Tibial nerve (tissue), 4 donors: Measurements from ENCODE around the gene RASA2. TPM values are rescaled to one million over a fixed set of nuclear protein-coding genes. Genes with fewer than 3 reads are reported as not detected.

ENCODE experiments used
- DNase-seq, 2 donors: peaks; one replicate each; pipeline ENCODE4 v3.0.0-alpha.2; 2019; ENCODE audit warnings: low spot score in 2 of 2
- H3K27ac ChIP-seq, 4 donors: fragments of 200-600 bp; sonication (generic) in 3 of 4; one replicate each; pipeline ENCODE4 v1.5.1; 2017 to 2019; ENCODE audit warnings: mild to moderate bottlenecking in 1 of 4
- H3K27me3 ChIP-seq, 2 donors: fragments of 200-600 bp; sonication (generic) in 1 of 2; one replicate each; pipeline versions ENCODE4 v1.5.1 to v1.6.0; 2017 to 2019
- H3K36me3 ChIP-seq, 3 donors: fragments of 200-600 bp; sonication (generic); one replicate each; pipeline ENCODE4 v1.5.1; 2018 to 2019
- H3K4me1 ChIP-seq, 4 donors: fragments of 200-600 bp; sonication (generic) in 3 of 4; one replicate each; pipeline ENCODE4 v1.5.1; 2017 to 2019
- H3K4me3 ChIP-seq, 4 donors: fragments of 200-600 bp; sonication (generic) in 3 of 4; one replicate each; pipeline ENCODE4 v1.5.1; 2017 to 2019; ENCODE audit warnings: mild to moderate bottlenecking in 1 of 4, moderate library complexity in 1 of 4
- H3K9me3 ChIP-seq, 4 donors: fragments of 200-600 bp; sonication (generic) in 3 of 4; one replicate each; pipeline ENCODE4 v1.5.1; 2017 to 2019
- EP300 ChIP-seq, 2 donors: sonication (generic); formaldehyde crosslinking; IDR thresholded peaks; one replicate each; pipeline ENCODE4 v1.6.1; 2017; ENCODE audit warnings: antibody characterized with exemption in 2 of 2, mild to moderate bottlenecking in 1 of 2
- POLR2A ChIP-seq, 2 donors: fragments of 450-650 bp; IDR thresholded peaks; one replicate each; pipeline ENCODE4 v1.6.1; 2017; ENCODE audit warnings: antibody characterized with exemption in 2 of 2, mild to moderate bottlenecking in 2 of 2, moderate library complexity in 2 of 2
- WGBS, 2 donors: methylation state at CpG; one replicate each; pipeline ENCODE4 v1.1.5; 2018; 5-methylcytosine and 5-hydroxymethylcytosine counted together
- total RNA-seq, 4 donors: library from RNA; depleted of rRNA; stranded (reverse); fragments of >200 nt; gene quantifications; one replicate each; pipeline ENCODE4 v1.1.0, GENCODE V29; 2016
- TF ChIP-seq, protein P1 (sequence below), 5 experiments: fragments of 200-600 bp in 3 of 5; fragments of 450-650 bp in 2 of 5; sonication (generic) in 3 of 5; IDR thresholded peaks; one replicate each; pipeline ENCODE4 v1.5.1; 2016 to 2019; ENCODE audit warnings: antibody characterized with exemption in 5 of 5, mild to moderate bottlenecking in 3 of 5, moderate library complexity in 2 of 5

RASA2 gene
- total RNA-seq, 4 donors from 2014 or later: 19.6 to 46.8 (median 37.2) TPM

- no peak overlapping the region for H3K27ac ChIP-seq
- no peak overlapping the region for H3K4me3 ChIP-seq
- peaks cover 0 to 48% (median 0%) of the 10 kb centered on the region in 3 donors for H3K36me3 ChIP-seq
- H3K9me3 ChIP-seq: peaks cover 0 to 15% (median 0%) of the 10 kb centered on the region in 4 donors
- no peaks in the 10 kb centered on the region for H3K27me3 ChIP-seq
- 74 to 77% methylated on average over 2 of the region's 2 CpGs for WGBS, 2 donors
- TF ChIP-seq, protein P1, sequence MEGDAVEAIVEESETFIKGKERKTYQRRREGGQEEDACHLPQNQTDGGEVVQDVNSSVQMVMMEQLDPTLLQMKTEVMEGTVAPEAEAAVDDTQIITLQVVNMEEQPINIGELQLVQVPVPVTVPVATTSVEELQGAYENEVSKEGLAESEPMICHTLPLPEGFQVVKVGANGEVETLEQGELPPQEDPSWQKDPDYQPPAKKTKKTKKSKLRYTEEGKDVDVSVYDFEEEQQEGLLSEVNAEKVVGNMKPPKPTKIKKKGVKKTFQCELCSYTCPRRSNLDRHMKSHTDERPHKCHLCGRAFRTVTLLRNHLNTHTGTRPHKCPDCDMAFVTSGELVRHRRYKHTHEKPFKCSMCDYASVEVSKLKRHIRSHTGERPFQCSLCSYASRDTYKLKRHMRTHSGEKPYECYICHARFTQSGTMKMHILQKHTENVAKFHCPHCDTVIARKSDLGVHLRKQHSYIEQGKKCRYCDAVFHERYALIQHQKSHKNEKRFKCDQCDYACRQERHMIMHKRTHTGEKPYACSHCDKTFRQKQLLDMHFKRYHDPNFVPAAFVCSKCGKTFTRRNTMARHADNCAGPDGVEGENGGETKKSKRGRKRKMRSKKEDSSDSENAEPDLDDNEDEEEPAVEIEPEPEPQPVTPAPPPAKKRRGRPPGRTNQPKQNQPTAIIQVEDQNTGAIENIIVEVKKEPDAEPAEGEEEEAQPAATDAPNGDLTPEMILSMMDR (IDR thresholded peaks at IDR 0.05): no peak
- TF ChIP-seq POLR2A (IDR thresholded peaks at IDR 0.05): no peak
- TF ChIP-seq EP300 (IDR thresholded peaks at IDR 0.05): no peak
- no peak for DNase-seq
- H3K4me1 ChIP-seq: peaks cover 0 to 8% (median 0%) of the 10 kb centered on the region in 4 donors
Observed at GRCh38 chr3:141540531-141540930, 53.7 kb downstream of the RASA2 start.

DNA sequence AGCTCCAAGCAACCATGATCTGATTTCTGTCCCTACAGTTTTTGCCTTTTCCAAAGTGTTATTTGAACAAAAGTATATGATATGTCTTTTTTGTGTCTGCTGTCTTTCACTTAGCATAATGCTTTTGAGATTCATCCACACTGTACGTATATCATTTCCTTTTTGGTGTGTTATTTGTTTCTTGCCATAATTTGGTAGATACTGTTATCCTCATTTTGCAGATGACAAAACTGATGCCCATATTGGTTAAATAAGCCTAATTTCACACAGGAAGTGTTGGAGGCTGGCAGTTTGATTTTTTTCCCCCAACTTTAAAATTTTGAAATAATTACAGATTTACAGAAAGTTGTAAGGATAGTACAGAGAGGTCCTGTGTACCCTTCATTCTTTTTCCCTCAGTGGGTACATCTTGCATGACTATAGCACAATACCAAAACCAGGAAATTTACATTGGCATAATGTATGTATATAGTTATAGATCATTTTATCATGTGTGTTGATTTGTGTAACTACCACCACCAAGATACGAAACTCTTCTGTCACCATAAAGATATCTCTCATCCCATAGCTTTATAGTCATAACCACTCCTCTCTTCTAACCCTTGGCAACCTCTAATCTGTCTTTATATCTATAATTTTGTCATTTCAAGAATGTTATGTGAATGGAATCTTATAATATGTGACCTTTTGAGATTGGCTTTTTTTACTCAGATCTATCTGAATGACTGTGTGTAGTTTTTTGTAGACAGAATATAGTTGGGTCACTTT lies 55.6 kb downstream of the RASA2 start:
- DNase-seq: no peak
- H3K4me3 ChIP-seq: no peak overlapping the region
- peaks cover 0 to 57% (median 0%) of the 10 kb centered on the region in 3 donors for H3K36me3 ChIP-seq
- 91 to 94% methylated on average over 2 of the region's 2 CpGs for WGBS, 2 donors
- H3K27ac ChIP-seq: no peak overlapping the region
- peaks cover 0 to 26% (median 0%) of the 10 kb centered on the region in 4 donors for H3K9me3 ChIP-seq
- H3K27me3 ChIP-seq: no peaks in the 10 kb centered on the region
- peaks cover 0 to 8% (median 0%) of the 10 kb centered on the region in 4 donors for H3K4me1 ChIP-seq
- TF ChIP-seq, protein P1 (IDR thresholded peaks at IDR 0.05): no peak
- TF ChIP-seq EP300 (IDR thresholded peaks at IDR 0.05) (no peak), POLR2A (IDR thresholded peaks at IDR 0.05) (no peak)

DNA sequence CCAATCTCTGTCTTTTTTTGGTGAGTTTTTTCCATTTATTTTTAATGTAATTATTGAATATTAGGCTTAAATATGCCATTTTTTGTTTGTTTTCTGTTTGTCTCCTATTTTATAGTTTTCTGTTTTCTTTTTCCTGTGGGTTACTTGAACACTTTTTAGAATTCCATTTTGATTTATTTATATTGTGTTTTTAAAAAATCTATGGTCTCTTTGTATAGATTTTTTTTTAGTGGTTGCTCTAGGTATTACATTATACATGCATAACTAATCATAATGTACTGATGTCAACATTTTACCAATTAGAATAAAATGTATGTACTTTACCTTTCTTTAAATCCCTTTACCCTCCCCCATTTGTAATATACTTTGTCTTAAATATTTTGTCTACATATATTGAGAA lies 56.2 kb downstream of the RASA2 start:
- peaks cover 0 to 63% (median 0%) of the 10 kb centered on the region in 3 donors for H3K36me3 ChIP-seq
- H3K27ac ChIP-seq: no peak overlapping the region
- peaks cover 0 to 32% (median 0%) of the 10 kb centered on the region in 4 donors for H3K9me3 ChIP-seq
- H3K4me1 ChIP-seq: peaks cover 0 to 8% (median 0%) of the 10 kb centered on the region in 4 donors
- no peak overlapping the region for H3K4me3 ChIP-seq
- TF ChIP-seq EP300 (IDR thresholded peaks at IDR 0.05): no peak
- TF ChIP-seq POLR2A (IDR thresholded peaks at IDR 0.05): no peak
- TF ChIP-seq, protein P1 (IDR thresholded peaks at IDR 0.05): no peak
- DNase-seq: no peak
- H3K27me3 ChIP-seq: no peaks in the 10 kb centered on the region

DNA sequence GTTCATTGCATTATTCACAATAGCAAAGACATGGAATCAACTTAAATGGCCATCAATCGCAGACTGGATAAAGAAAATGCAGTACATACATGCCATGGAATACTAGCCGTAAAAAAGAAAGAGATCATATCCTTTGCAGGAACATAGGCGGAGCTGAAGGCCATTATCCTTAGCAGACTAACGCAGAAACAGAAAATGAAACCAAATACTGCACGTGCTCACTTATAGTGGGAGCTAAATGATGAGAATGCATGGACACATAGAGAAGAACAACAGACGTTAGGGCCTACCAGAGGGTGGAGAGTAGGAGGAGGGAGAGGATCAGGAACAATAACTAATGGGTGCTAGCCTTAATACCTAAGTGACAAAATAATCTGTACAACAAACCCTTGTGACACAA lies 57.9 kb downstream of the RASA2 start:
- H3K27ac ChIP-seq: no peak overlapping the region
- DNase-seq: no peak
- H3K4me1 ChIP-seq: no peaks in the 10 kb centered on the region
- TF ChIP-seq, protein P1 (IDR thresholded peaks at IDR 0.05): no peak
- TF ChIP-seq POLR2A (IDR thresholded peaks at IDR 0.05): no peak
- TF ChIP-seq EP300 (IDR thresholded peaks at IDR 0.05): no peak
- H3K27me3 ChIP-seq: no peaks in the 10 kb centered on the region
- H3K36me3 ChIP-seq: peaks cover 0 to 77% (median 0%) of the 10 kb centered on the region in 3 donors
- H3K9me3 ChIP-seq: peaks cover 0 to 38% (median 0%) of the 10 kb centered on the region in 4 donors
- WGBS, 2 donors: 80 to 83% methylated on average over 6 of the region's 6 CpGs
- H3K4me3 ChIP-seq: no peak overlapping the region

GRCh38 chr3:141546081-141546480 lies 59.3 kb downstream of the RASA2 start:
- H3K27ac ChIP-seq: no peak overlapping the region
- H3K36me3 ChIP-seq: peaks cover 0 to 89% (median 0%) of the 10 kb centered on the region in 3 donors
- no peaks in the 10 kb centered on the region for H3K4me1 ChIP-seq
- TF ChIP-seq, protein P1 (IDR thresholded peaks at IDR 0.05): no peak
- TF ChIP-seq POLR2A (IDR thresholded peaks at IDR 0.05): no peak
- no peak for TF ChIP-seq EP300 (IDR thresholded peaks at IDR 0.05)
- DNase-seq: no peak
- H3K9me3 ChIP-seq: peaks cover 0 to 38% (median 0%) of the 10 kb centered on the region in 4 donors
- no peak overlapping the region for H3K4me3 ChIP-seq
- 91 to 94% methylated on average over 3 of the region's 3 CpGs for WGBS, 2 donors
- H3K27me3 ChIP-seq: no peaks in the 10 kb centered on the region
